SK-N-SH treated with all-trans-retinoic acid at 6 μM for 48 hours (cell line): ENCODE measurements around the gene OSBPL7.

Experiments
- ARNTL ChIP-seq: fragments of 450-650 bp; formaldehyde crosslinking; IDR thresholded peaks from 2 replicates; pipeline ENCODE4 v1.5.0; 2020; ENCODE audit warnings: low read depth, mild to moderate bottlenecking, moderate library complexity, borderline replicate concordance
- ESRRG ChIP-seq: fragments of 250-450 bp; sonication (Bioruptor Pico); IDR thresholded peaks from 2 replicates; pipeline ENCODE4 v1.6.1; 2021; ENCODE audit warnings: mild to moderate bottlenecking
- ISL1 ChIP-seq: fragments of 250-450 bp; sonication (Bioruptor Pico); IDR thresholded peaks from 2 replicates; pipeline ENCODE4 v2.1.2; 2022; ENCODE audit warnings: mild to moderate bottlenecking, moderate library complexity
- TCF4 ChIP-seq: fragments of 250-450 bp; sonication (Bioruptor Pico); IDR thresholded peaks from 2 replicates; pipeline ENCODE4 v1.8.0; 2021; ENCODE audit warnings: mild to moderate bottlenecking, moderate library complexity, borderline replicate concordance
- TOX ChIP-seq: fragments of 250-450 bp; sonication (Bioruptor Pico); IDR thresholded peaks from 2 replicates; pipeline ENCODE4 v1.8.0; 2021; ENCODE audit warnings: mild to moderate bottlenecking, moderate library complexity, borderline replicate concordance
- ZC3H10 ChIP-seq: fragments of 250-450 bp; sonication (Bioruptor Pico); IDR thresholded peaks from 2 replicates; pipeline ENCODE4 v1.5.1; 2021; ENCODE audit warnings: mild to moderate bottlenecking, moderate library complexity
- ZFP3 ChIP-seq: fragments of 250-450 bp; sonication (Bioruptor Pico); IDR thresholded peaks from 2 replicates; pipeline ENCODE4 v1.5.0; 2020; ENCODE audit warnings: mild to moderate bottlenecking, moderate library complexity
- ZNF8 ChIP-seq: fragments of 450-650 bp; formaldehyde crosslinking; IDR thresholded peaks from 2 replicates; pipeline ENCODE4 v1.5.0; 2020; ENCODE audit warnings: mild to moderate bottlenecking, moderate library complexity
- TF ChIP-seq, protein P1 (sequence below): fragments of 250-450 bp; sonication (Bioruptor Pico); IDR thresholded peaks from 2 replicates; pipeline ENCODE4 v1.8.0; 2020; ENCODE audit warnings: mild to moderate bottlenecking, moderate library complexity, borderline replicate concordance
- TF ChIP-seq, protein P2 (sequence below): fragments of 250-450 bp; sonication (Bioruptor Pico); IDR thresholded peaks from 2 replicates; pipeline ENCODE4 v1.5.0; 2020; ENCODE audit warnings: mild to moderate bottlenecking, moderate library complexity
- TF ChIP-seq, protein P3 (sequence below): fragments of 250-450 bp; sonication (Bioruptor Pico); IDR thresholded peaks from 2 replicates; pipeline ENCODE4 v1.5.1; 2020; ENCODE audit warnings: low read depth, mild to moderate bottlenecking, moderate library complexity

DNA sequence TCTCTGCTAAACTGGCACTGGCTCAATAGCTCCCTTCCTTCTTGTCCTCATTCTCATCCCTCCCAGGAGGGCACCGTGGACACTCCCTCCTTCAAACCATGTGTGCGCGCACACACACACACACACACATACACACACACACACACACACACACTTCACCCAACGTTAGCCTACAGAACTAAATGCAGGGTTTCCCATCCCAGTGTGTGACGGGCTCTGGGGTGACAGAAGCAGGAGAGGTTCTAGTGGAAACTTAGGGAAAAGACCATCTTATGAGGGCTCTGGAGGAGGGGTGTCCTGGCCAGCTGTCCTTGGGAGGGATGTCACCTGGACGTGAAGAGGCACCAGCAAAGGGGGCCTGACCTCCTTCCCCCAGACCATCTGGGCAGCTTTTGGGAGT is 19.7 kb downstream of the OSBPL7 start:
- TF ChIP-seq, protein P1, sequence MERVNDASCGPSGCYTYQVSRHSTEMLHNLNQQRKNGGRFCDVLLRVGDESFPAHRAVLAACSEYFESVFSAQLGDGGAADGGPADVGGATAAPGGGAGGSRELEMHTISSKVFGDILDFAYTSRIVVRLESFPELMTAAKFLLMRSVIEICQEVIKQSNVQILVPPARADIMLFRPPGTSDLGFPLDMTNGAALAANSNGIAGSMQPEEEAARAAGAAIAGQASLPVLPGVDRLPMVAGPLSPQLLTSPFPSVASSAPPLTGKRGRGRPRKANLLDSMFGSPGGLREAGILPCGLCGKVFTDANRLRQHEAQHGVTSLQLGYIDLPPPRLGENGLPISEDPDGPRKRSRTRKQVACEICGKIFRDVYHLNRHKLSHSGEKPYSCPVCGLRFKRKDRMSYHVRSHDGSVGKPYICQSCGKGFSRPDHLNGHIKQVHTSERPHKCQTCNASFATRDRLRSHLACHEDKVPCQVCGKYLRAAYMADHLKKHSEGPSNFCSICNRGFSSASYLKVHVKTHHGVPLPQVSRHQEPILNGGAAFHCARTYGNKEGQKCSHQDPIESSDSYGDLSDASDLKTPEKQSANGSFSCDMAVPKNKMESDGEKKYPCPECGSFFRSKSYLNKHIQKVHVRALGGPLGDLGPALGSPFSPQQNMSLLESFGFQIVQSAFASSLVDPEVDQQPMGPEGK (CRISPR knock-in tag) = no peak
- TF ChIP-seq ZFP3 (no peak), ZNF8 (CRISPR knock-in tag) (no peak), TCF4 (CRISPR knock-in tag) (no peak), ISL1 (CRISPR knock-in tag) (no peak), TOX (CRISPR knock-in tag) (no peak), ZC3H10 (CRISPR knock-in tag) (no peak), ARNTL (CRISPR knock-in tag) (no peak), ESRRG (CRISPR knock-in tag) (no peak)
- TF ChIP-seq, protein P2, sequence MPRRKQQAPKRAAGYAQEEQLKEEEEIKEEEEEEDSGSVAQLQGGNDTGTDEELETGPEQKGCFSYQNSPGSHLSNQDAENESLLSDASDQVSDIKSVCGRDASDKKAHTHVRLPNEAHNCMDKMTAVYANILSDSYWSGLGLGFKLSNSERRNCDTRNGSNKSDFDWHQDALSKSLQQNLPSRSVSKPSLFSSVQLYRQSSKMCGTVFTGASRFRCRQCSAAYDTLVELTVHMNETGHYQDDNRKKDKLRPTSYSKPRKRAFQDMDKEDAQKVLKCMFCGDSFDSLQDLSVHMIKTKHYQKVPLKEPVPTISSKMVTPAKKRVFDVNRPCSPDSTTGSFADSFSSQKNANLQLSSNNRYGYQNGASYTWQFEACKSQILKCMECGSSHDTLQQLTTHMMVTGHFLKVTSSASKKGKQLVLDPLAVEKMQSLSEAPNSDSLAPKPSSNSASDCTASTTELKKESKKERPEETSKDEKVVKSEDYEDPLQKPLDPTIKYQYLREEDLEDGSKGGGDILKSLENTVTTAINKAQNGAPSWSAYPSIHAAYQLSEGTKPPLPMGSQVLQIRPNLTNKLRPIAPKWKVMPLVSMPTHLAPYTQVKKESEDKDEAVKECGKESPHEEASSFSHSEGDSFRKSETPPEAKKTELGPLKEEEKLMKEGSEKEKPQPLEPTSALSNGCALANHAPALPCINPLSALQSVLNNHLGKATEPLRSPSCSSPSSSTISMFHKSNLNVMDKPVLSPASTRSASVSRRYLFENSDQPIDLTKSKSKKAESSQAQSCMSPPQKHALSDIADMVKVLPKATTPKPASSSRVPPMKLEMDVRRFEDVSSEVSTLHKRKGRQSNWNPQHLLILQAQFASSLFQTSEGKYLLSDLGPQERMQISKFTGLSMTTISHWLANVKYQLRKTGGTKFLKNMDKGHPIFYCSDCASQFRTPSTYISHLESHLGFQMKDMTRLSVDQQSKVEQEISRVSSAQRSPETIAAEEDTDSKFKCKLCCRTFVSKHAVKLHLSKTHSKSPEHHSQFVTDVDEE (CRISPR knock-in tag) = no peak
- TF ChIP-seq, protein P3, sequence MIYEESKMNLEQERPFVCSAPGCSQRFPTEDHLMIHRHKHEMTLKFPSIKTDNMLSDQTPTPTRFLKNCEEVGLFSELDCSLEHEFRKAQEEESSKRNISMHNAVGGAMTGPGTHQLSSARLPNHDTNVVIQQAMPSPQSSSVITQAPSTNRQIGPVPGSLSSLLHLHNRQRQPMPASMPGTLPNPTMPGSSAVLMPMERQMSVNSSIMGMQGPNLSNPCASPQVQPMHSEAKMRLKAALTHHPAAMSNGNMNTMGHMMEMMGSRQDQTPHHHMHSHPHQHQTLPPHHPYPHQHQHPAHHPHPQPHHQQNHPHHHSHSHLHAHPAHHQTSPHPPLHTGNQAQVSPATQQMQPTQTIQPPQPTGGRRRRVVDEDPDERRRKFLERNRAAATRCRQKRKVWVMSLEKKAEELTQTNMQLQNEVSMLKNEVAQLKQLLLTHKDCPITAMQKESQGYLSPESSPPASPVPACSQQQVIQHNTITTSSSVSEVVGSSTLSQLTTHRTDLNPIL (CRISPR knock-in tag) = no peak
